OCI-M1 (cell line): ENCODE measurements around the gene GABRA4.

Experiments
- DNase-seq: peaks from one replicate; lab custom pipeline; 2025; lab: John Stamatoyannopoulos, UW

GABRA4 gene

GRCh38 chr4:46993075-46994006 is at the start of gene GABRA4:
GABRA4 (minus strand) TSS chr4:46993581; CDS start chr4:46993424, 157 bp downstream.
- no peak for DNase-seq

GRCh38 chr4:47040828-47041227 is 47.4 kb upstream of the GABRA4 start:
- no peak for DNase-seq

- DNase-seq, result no peak
Observed at GRCh38 chr4:47038263-47038662, 44.9 kb upstream of the GABRA4 start.

GRCh38 chr4:47032405-47033106 is 39.2 kb upstream of the GABRA4 start:
- peak; percentile 70 for DNase-seq

- DNase-seq, result no peak
Observed at GRCh38 chr4:47031751-47032404, 38.5 kb upstream of the GABRA4 start.

GRCh38 chr4:47031011-47031678 is 37.8 kb upstream of the GABRA4 start, which contains the start of gene GABRB1:
GABRB1 (plus strand) TSS chr4:47031567.
- no peak for DNase-seq

GRCh38 chr4:47017494-47017893 is 24.1 kb upstream of the GABRA4 start:
- no peak for DNase-seq

GRCh38 chr4:47017081-47017480 is 23.7 kb upstream of the GABRA4 start:
- no peak for DNase-seq

GRCh38 chr4:47013373-47013772 is 20.0 kb upstream of the GABRA4 start:
- DNase-seq, result no peak

GRCh38 chr4:47012676-47013075 is 19.3 kb upstream of the GABRA4 start:
- no peak for DNase-seq

GRCh38 chr4:47010912-47011446 is 17.6 kb upstream of the GABRA4 start:
- DNase-seq, result peak; percentile 75

- peak; percentile 54 for DNase-seq
Observed at GRCh38 chr4:47010347-47010911, 17.0 kb upstream of the GABRA4 start.

GRCh38 chr4:47002580-47002979 is 9.2 kb upstream of the GABRA4 start:
- DNase-seq, result peak; percentile 67

GRCh38 chr4:47000406-47000805 is 7.0 kb upstream of the GABRA4 start:
- no peak for DNase-seq

GRCh38 chr4:46999566-46999965 is 6.2 kb upstream of the GABRA4 start:
- DNase-seq, result no peak

GRCh38 chr4:46994007-46994405 is 625 bp upstream of the GABRA4 start:
- DNase-seq, result peak; percentile 16

- no peak for DNase-seq
Observed at GRCh38 chr4:46992338-46992737, 1.0 kb downstream of the GABRA4 start.

GRCh38 chr4:46986922-46987638 is 6.3 kb downstream of the GABRA4 start:
- DNase-seq, result no peak

- no peak for DNase-seq
Observed at GRCh38 chr4:46984781-46985180, 8.6 kb downstream of the GABRA4 start.

GRCh38 chr4:46980851-46981250 is 12.5 kb downstream of the GABRA4 start:
- DNase-seq, result no peak

GRCh38 chr4:46979726-46980125 is 13.7 kb downstream of the GABRA4 start:
- no peak for DNase-seq
